ENCODE results near the gene BMERB1.
"Not testable (repeated sequence)": the region's sequence is repeated elsewhere in the genome, so short reads cannot be mapped to it uniquely, and the experiment has no call there.

The BMERB1 gene

GRCh38 chr16:15466886-15467781, 32.7 kb downstream of the BMERB1 start:
- Histone ChIP-seq H3K4me2 (ENCODE audit: low read length) (no peak overlapping the region), H2AFZ (no peak overlapping the region), H3K27ac (no peak overlapping the region), H3K79me2 (peaks cover 10% of the 10 kb centered on the region), H3K27me3 (ENCODE audit: control insufficient read depth, insufficient read depth, low read length) (no peaks in the 10 kb centered on the region), H3K36me3 (ENCODE audit: control insufficient read depth, insufficient read depth, low read length) (no peaks in the 10 kb centered on the region), H3K9me3 (ENCODE audit: control insufficient read depth, low read length) (no peaks in the 10 kb centered on the region), H3K4me3 (ENCODE audit: low read depth, low read length) (no peak overlapping the region), H3K9ac (no peak overlapping the region), H3K4me1 (no peaks in the 10 kb centered on the region)
- TF ChIP-seq CTCF (IDR thresholded peaks at IDR 0.05) = no peak

- not testable (repeated sequence) for H3K4me2 ChIP-seq (ENCODE audit: low read length); H3K79me2 ChIP-seq
Measured at GRCh38 chr16:15476971-15477370, 42.6 kb downstream of the BMERB1 start.

GRCh38 chr16:15477802-15478201, 43.4 kb downstream of the BMERB1 start:
- Histone ChIP-seq H3K4me1 (peaks cover 7% of the 10 kb centered on the region), H3K79me2 (peaks cover 5% of the 10 kb centered on the region), H3K27me3 (ENCODE audit: control insufficient read depth, insufficient read depth, low read length) (no peaks in the 10 kb centered on the region), H3K36me3 (ENCODE audit: control insufficient read depth, insufficient read depth, low read length) (no peaks in the 10 kb centered on the region), H3K4me2 (ENCODE audit: low read length) (no peak overlapping the region), H3K9ac (no peak overlapping the region), H3K9me3 (ENCODE audit: control insufficient read depth, low read length) (no peaks in the 10 kb centered on the region), H2AFZ (no peak overlapping the region), H3K27ac (no peak overlapping the region), H3K4me3 (ENCODE audit: low read depth, low read length) (no peak overlapping the region)
- no peak for TF ChIP-seq CTCF (IDR thresholded peaks at IDR 0.05)

More at GRCh38 chr16:15476971-15477370, 42.6 kb downstream of the BMERB1 start:
- not testable (repeated sequence) for H3K4me3 ChIP-seq (ENCODE audit: low read depth, low read length); H3K27me3 ChIP-seq (ENCODE audit: control insufficient read depth, insufficient read depth, low read length); H2AFZ ChIP-seq; H3K9ac ChIP-seq; H3K9me3 ChIP-seq (ENCODE audit: control insufficient read depth, low read length); H3K27ac ChIP-seq; H3K36me3 ChIP-seq (ENCODE audit: control insufficient read depth, insufficient read depth, low read length); H3K4me1 ChIP-seq

DNA sequence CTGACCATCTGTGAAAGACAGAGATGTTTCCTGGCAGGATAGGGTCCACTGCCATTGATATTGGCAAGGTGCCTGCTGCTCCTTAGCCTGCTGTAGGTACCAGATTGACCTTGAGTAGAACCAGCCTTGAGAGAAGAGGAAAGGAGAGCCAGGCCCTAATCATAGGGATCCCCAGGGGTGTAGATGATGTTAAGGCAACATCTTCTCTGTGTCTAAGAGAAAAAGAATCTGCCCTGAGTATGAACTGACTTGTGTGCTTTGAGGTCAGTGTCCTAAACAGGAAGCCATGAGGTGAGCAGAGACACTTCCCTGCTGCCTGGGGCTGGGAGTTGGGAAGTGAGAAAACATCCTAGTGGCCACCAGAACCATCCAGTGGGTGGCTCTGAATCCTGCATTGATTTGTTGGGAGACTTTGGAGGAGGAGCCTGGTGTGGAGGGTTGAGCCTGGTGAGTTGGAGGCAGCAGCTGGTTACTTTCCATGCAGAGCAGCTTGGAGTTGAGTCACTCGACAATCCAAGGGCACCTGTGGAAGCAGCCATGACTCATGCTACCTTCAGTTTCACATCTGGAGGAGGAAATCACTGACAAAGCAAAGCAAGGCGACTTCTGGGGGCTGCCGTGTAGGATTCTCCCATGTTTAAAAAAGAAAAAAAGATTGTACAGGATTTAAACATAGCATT, 47.8 kb downstream of the BMERB1 start:
- H3K27me3 ChIP-seq (ENCODE audit: control insufficient read depth, insufficient read depth, low read length) = no peaks in the 10 kb centered on the region
- H3K4me2 ChIP-seq (ENCODE audit: low read length) = no peak overlapping the region
- no peak overlapping the region for H3K27ac ChIP-seq
- no peaks in the 10 kb centered on the region for H3K9me3 ChIP-seq (ENCODE audit: control insufficient read depth, low read length)
- peaks cover 3% of the 10 kb centered on the region for H3K79me2 ChIP-seq
- no peak overlapping the region for H3K9ac ChIP-seq
- H3K4me1 ChIP-seq = peaks cover 7% of the 10 kb centered on the region
- H3K36me3 ChIP-seq (ENCODE audit: control insufficient read depth, insufficient read depth, low read length) = no peaks in the 10 kb centered on the region
- TF ChIP-seq CTCF (IDR thresholded peaks at IDR 0.05) = no peak
- H3K4me3 ChIP-seq (ENCODE audit: low read depth, low read length) = no peak overlapping the region
- peak overlapping the region; percentile 13 for H2AFZ ChIP-seq

- no peak overlapping the region for H3K27ac ChIP-seq
- TF ChIP-seq CTCF (IDR thresholded peaks at IDR 0.05) = no peak
Measured at GRCh38 chr16:15482748-15483298, 48.4 kb downstream of the BMERB1 start.

More at GRCh38 chr16:15482748-15483298, 48.4 kb downstream of the BMERB1 start:
- Histone ChIP-seq H3K4me1 (peaks cover 7% of the 10 kb centered on the region), H3K9ac (no peak overlapping the region), H3K36me3 (ENCODE audit: control insufficient read depth, insufficient read depth, low read length) (no peaks in the 10 kb centered on the region), H3K27me3 (ENCODE audit: control insufficient read depth, insufficient read depth, low read length) (no peaks in the 10 kb centered on the region), H3K9me3 (ENCODE audit: control insufficient read depth, low read length) (no peaks in the 10 kb centered on the region), H3K4me3 (ENCODE audit: low read depth, low read length) (no peak overlapping the region), H3K79me2 (peaks cover 3% of the 10 kb centered on the region), H3K4me2 (ENCODE audit: low read length) (no peak overlapping the region), H2AFZ (no peak overlapping the region)

All from parathyroid adenoma (tissue), 2 donors.